PC-9 (cell line): Measurements from ENCODE around the gene MTERF4. TPM values are rescaled to one million over a fixed set of nuclear protein-coding genes. Genes with fewer than 3 reads are reported as not detected.

Source experiments
- BruUV-seq: library from RNA; stranded (reverse); fragments of 400-500 nt; replicated peaks from 2 replicates; lab custom pipeline; 2021; lab: Mats Ljungman, UMichigan
- CTCF ChIA-PET: fragments of 300-600 bp; sonication (Branson Sonifier 250); formaldehyde crosslinking; loops from one replicate; lab custom pipeline; 2022; ENCODE audit warnings: antibody characterized with exemption; lab: Charles Lee
- POLR2A ChIA-PET: fragments of 300-600 bp; sonication (Branson Sonifier 250); formaldehyde crosslinking; loops from one replicate; lab custom pipeline; 2022; ENCODE audit warnings: antibody characterized with exemption; ENCODE audit not compliant: unreplicated experiment; lab: Charles Lee
- DNase-seq, 2 experiments: peaks; one replicate each; pipeline versions ENCODE4 v3.0.0 to v3.0.0-alpha.2; 2015 to 2022; ENCODE audit warnings: mixed read lengths in 1 of 2
- H2AFZ ChIP-seq: fragments of 200-600 bp; sonication (generic); 2 replicates; pipeline ENCODE4 v1.8.1; 2017; ENCODE audit warnings: antibody characterized with exemption
- H3F3A ChIP-seq: fragments of 200-600 bp; sonication (generic); 2 replicates; pipeline ENCODE4 v1.8.1; 2017; ENCODE audit warnings: antibody characterized with exemption, mild to moderate bottlenecking, low read depth; ENCODE audit not compliant: insufficient read depth
- H3K27ac ChIP-seq: fragments of 200-600 bp; sonication (generic); 2 replicates; pipeline ENCODE4 v1.6.1; 2016; ENCODE audit warnings: mixed run types
- H3K27me3 ChIP-seq: fragments of 200-600 bp; sonication (generic); 2 replicates; pipeline ENCODE4 v1.6.1; 2016; ENCODE audit warnings: low read depth, mixed run types; ENCODE audit not compliant: insufficient read depth
- H3K36me3 ChIP-seq: fragments of 200-600 bp; sonication (generic); 2 replicates; pipeline ENCODE4 v1.6.1; 2016; ENCODE audit warnings: low read depth, mixed run types
- H3K4me1 ChIP-seq: fragments of 200-600 bp; sonication (generic); replicated peaks from 2 replicates; pipeline ENCODE4 v1.6.1; 2016; ENCODE audit warnings: mixed run types; ENCODE audit not compliant: insufficient read depth
- H3K4me2 ChIP-seq: fragments of 200-600 bp; sonication (generic); 2 replicates; pipeline ENCODE4 v1.6.1; 2017; ENCODE audit warnings: mixed run types
- H3K4me3 ChIP-seq: fragments of 200-600 bp; sonication (generic); 2 replicates; pipeline ENCODE4 v1.6.1; 2016; ENCODE audit warnings: mixed run types
- H3K79me2 ChIP-seq: fragments of 200-600 bp; sonication (generic); 2 replicates; pipeline ENCODE4 v1.6.1; 2017; ENCODE audit warnings: low read depth, mixed run types
- H3K9me2 ChIP-seq: fragments of 200-600 bp; sonication (generic); 2 replicates; pipeline ENCODE4 v1.8.1; 2017; ENCODE audit warnings: mild to moderate bottlenecking; ENCODE audit not compliant: insufficient read depth
- H3K9me3 ChIP-seq: fragments of 200-600 bp; sonication (generic); 2 replicates; pipeline ENCODE4 v1.8.1; 2016; ENCODE audit warnings: low read depth; ENCODE audit not compliant: insufficient read depth
- H4K20me1 ChIP-seq: fragments of 200-600 bp; sonication (generic); 2 replicates; pipeline ENCODE4 v1.8.1; 2017; ENCODE audit not compliant: insufficient read depth
- CTCF ChIP-seq: fragments of 200-600 bp; sonication (generic); conservative IDR thresholded peaks from 2 replicates; pipeline ENCODE4 v1.6.1; 2017; ENCODE audit warnings: mixed run types, antibody characterized with exemption, mild to moderate bottlenecking, moderate library complexity
- EZH2 ChIP-seq: fragments of 200-600 bp; sonication (generic); IDR thresholded peaks from 2 replicates; pipeline ENCODE4 v1.8.0; 2017; ENCODE audit warnings: antibody characterized with exemption, low read depth
- intact Hi-C: fragments of 100-400 bp; cut with micrococcal nuclease; formaldehyde crosslinking; loops from one replicate; pipeline ENCODE4 v1.10.0; 2022; ENCODE audit not compliant: unreplicated experiment
- total RNA-seq: library from RNA; stranded (reverse); gene quantifications from 2 replicates; pipeline ENCODE4 v1.2.3, GENCODE V29; 2021

Gene MTERF4
- total RNA-seq, 1 experiment from 2014 or later, result 42.8 TPM

- Histone ChIP-seq H3F3A (no peaks in the 10 kb centered on the region), H3K4me3 (no peak overlapping the region), H3K27ac (no peak overlapping the region), H4K20me1 (no peaks in the 10 kb centered on the region), H3K27me3 (peaks cover 47% of the 10 kb centered on the region), H2AFZ (no peak overlapping the region), H3K4me1 (no peaks in the 10 kb centered on the region), H3K79me2 (no peaks in the 10 kb centered on the region), H3K4me2 (no peak overlapping the region), H3K9me3 (no peaks in the 10 kb centered on the region), H3K9me2 (no peaks in the 10 kb centered on the region), H3K36me3 (no peaks in the 10 kb centered on the region)
- intact Hi-C loops, result no loop called here
- TF ChIP-seq EZH2, result no peak
- TF ChIP-seq CTCF, result no peak
- no peak for DNase-seq
- POLR2A ChIA-PET, result no interaction called here
- no TSS peak for BruUV-seq
- CTCF ChIA-PET, result no interaction called here
Observed at GRCh38 chr2:241072553-241073165, 29.4 kb downstream of the MTERF4 start.

- Histone ChIP-seq H3K79me2 (no peaks in the 10 kb centered on the region), H3K9me2 (no peaks in the 10 kb centered on the region), H3K27me3 (peaks cover 52% of the 10 kb centered on the region), H2AFZ (no peak overlapping the region), H3K9me3 (no peaks in the 10 kb centered on the region), H3K4me3 (no peak overlapping the region), H3K27ac (no peak overlapping the region), H4K20me1 (no peaks in the 10 kb centered on the region), H3K4me2 (no peak overlapping the region), H3K4me1 (no peaks in the 10 kb centered on the region), H3F3A (no peaks in the 10 kb centered on the region), H3K36me3 (no peaks in the 10 kb centered on the region)
- TF ChIP-seq CTCF (no peak), EZH2 (no peak)
- ChIA-PET POLR2A (no interaction called here), CTCF (no interaction called here)
- no TSS peak for BruUV-seq
- intact Hi-C loops, result no loop called here
- DNase-seq, result no peak
Observed at GRCh38 chr2:241072151-241072550, 29.9 kb downstream of the MTERF4 start.

GRCh38 chr2:241071677-241072111, 30.4 kb downstream of the MTERF4 start:
- DNase-seq, result no peak
- CTCF ChIA-PET, result no interaction called here
- intact Hi-C loops, result no loop called here
- no peaks in the 10 kb centered on the region for H3K9me2 ChIP-seq
- H2AFZ ChIP-seq, result no peak overlapping the region
- no peak overlapping the region for H3K4me3 ChIP-seq
- no peaks in the 10 kb centered on the region for H3K79me2 ChIP-seq
- H4K20me1 ChIP-seq, result no peaks in the 10 kb centered on the region
- no TSS peak for BruUV-seq
- no peak overlapping the region for H3K27ac ChIP-seq
- H3F3A ChIP-seq, result no peaks in the 10 kb centered on the region
- H3K4me1 ChIP-seq, result no peaks in the 10 kb centered on the region
- no peaks in the 10 kb centered on the region for H3K36me3 ChIP-seq
- H3K4me2 ChIP-seq, result no peak overlapping the region
- no peaks in the 10 kb centered on the region for H3K9me3 ChIP-seq
- peaks cover 56% of the 10 kb centered on the region for H3K27me3 ChIP-seq
- POLR2A ChIA-PET, result no interaction called here
- TF ChIP-seq EZH2 (no peak), CTCF (no peak)
